GM20000 (cell line): Measurements from ENCODE around the gene KLHL34.

Experiments
- DNase-seq: peaks from one replicate; pipeline ENCODE4 v3.0.0; 2012; ENCODE audit warnings: low spot score
- CTCF ChIP-seq: IDR thresholded peaks from 2 replicates; pipeline ENCODE4 v1.5.1; 2012; ENCODE audit warnings: mild to moderate bottlenecking, control low read depth; ENCODE audit errors: extremely low read depth, missing control alignments

Gene KLHL34

GRCh38 chrX:21691512-21692018, 33.4 kb upstream of the KLHL34 start:
- DNase-seq, result no peak
- no peak for TF ChIP-seq CTCF

DNA sequence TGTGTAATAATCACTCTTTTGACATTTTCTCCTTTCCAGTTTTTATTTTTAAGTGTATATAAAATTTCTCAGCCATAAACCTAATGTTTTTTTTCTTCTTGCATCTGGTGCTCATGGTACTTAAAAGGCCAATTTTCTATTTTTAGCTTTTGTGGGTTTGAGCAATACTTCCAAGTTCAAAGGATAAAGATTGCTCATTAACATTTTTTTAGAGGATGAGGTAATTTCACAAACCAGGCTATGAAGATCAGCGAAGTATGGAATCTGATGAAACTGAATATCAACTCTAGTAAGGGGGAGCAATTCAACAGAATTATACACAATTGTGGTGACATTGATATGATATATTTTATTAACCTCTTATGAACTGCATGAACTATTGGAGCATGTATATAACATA, 25.8 kb upstream of the KLHL34 start:
- no peak for TF ChIP-seq CTCF
- DNase-seq, result no peak

GRCh38 chrX:21678048-21678612, 20.0 kb upstream of the KLHL34 start:
- TF ChIP-seq CTCF, result no peak
- DNase-seq, result no peak

- no peak for TF ChIP-seq CTCF
- DNase-seq, result no peak
Observed at GRCh38 chrX:21675931-21676330, 17.8 kb upstream of the KLHL34 start.

GRCh38 chrX:21674430-21675186, 16.5 kb upstream of the KLHL34 start:
- DNase-seq, result no peak
- TF ChIP-seq CTCF, result no peak

- no peak for DNase-seq
- TF ChIP-seq CTCF, result no peak
Observed at GRCh38 chrX:21666679-21667078, 8.5 kb upstream of the KLHL34 start.

DNA sequence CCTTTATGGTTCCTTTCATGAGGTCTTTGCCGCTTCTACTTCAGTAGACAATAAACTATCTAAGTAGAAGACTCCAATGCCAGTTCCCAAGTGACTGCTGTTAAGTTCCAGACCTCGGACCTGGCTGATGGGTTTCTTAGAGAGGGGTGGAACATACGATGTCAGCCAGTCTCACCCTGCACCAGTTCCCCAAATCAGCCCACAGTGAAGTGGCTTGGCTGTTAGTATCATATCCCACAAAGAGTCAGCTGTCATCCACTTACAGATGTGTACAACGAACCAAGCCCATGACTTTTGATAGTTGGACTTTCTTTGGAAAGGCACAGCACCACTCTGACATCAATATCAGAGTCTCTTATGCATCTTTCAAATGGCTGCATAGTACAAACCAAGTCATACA, 8.1 kb upstream of the KLHL34 start:
- TF ChIP-seq CTCF, result no peak
- no peak for DNase-seq
